ENCODE data around the gene NEK6. TPM values are rescaled to one million over a fixed set of nuclear protein-coding genes. Genes with fewer than 3 reads are reported as not detected.

The NEK6 gene
- total and polyA plus RNA-seq, 2 of the 8 experiments (the other 6 are each of a cell fraction or from before 2014, with no cell fraction given), result 17.7 to 19.7 TPM

DNA sequence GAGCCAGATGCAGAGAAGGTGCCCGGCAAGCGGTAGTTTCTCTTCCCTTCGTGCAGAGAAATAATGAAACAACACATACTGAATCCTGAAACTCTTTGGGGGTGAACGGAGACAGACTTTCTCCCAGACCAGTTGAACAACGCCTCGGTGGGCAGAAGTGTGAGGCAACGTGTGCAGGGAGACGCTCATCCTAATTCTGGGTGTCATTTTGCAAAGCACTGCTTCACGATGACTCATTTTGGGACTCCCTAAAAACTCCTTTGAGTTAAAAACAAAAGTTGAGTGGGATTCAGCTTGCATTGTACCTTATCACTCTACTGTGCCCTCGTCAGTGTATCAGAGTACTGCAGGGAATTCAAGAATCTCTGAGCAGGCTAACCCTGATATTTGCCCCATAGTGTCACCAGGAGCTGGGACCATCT lies 3.5 kb upstream of the NEK6 start:
- Histone ChIP-seq H4K91ac (replicated peaks; ENCODE audit: insufficient read length, low read length) (no peak overlapping the region), H2BK120ac (replicated peaks; ENCODE audit: low read depth, low read length) (no peak overlapping the region), H3K23ac (ENCODE audit: insufficient read length) (no peak overlapping the region), H3K14ac (ENCODE audit: insufficient read length) (no peak overlapping the region), H2BK15ac (ENCODE audit: low read length) (no peak overlapping the region), H3K23me2 (ENCODE audit: low read depth, low read length) (peaks cover 8% of the 10 kb centered on the region), H2BK5ac (ENCODE audit: low read depth, low read length) (no peak overlapping the region), H2BK20ac (ENCODE audit: low read length) (no peak overlapping the region), H2AK5ac (ENCODE audit: low read depth, low read length) (no peak overlapping the region), H3K4me3 (ENCODE audit: extremely low read depth in 1 of 4, insufficient read depth in 2 of 4, low read depth in 3 of 4, low read length in 4 of 4) (no peak overlapping the region), H3K27me3 (replicated peaks in 1 of 4; ENCODE audit: control insufficient read depth in 3 of 4, extremely low read depth in 1 of 4, insufficient read depth in 3 of 4, low read length in 3 of 4) (no peaks in the 10 kb centered on the region; a peak in 1 of 7 replicates), H3K9ac (replicated peaks in 1 of 4; ENCODE audit: extremely low read depth in 1 of 4, low read depth in 3 of 4, low read length in 3 of 4) (no peak overlapping the region), H3K4me1 (replicated peaks in 1 of 4; ENCODE audit: control insufficient read depth in 3 of 4, insufficient read depth in 4 of 4, low read length in 3 of 4) (peaks cover 0 to 12% (median 5%) of the 10 kb centered on the region in 4 experiments; a peak in 3 of 7 replicates), H3K18ac (ENCODE audit: extremely low read depth, low read length) (no peak overlapping the region), H4K20me1 (replicated peaks in 1 of 2; ENCODE audit: control insufficient read depth in 1 of 2, insufficient read depth in 2 of 2, low read length in 2 of 2) (no peaks in the 10 kb centered on the region), H4K8ac (ENCODE audit: extremely low read depth, insufficient read depth, low read length) (no peak overlapping the region), H3K9me3 (ENCODE audit: insufficient read depth in 2 of 2, low read depth in 1 of 2, low read length in 1 of 2) (no peaks in the 10 kb centered on the region), H3K27ac (ENCODE audit: low read depth, low read length) (no peak overlapping the region), H3K79me1 (ENCODE audit: low read depth, low read length) (no peaks in the 10 kb centered on the region), H2BK12ac (ENCODE audit: low read depth, low read length) (0 out of 2 replicates have a peak overlapping the region, but pooled peaks have one; percentile 39), H3K4me2 (ENCODE audit: insufficient read depth in 1 of 2, low read depth in 2 of 2, low read length in 2 of 2) (no peak overlapping the region), H3K4ac (replicated peaks; ENCODE audit: insufficient read length, low read depth, low read length) (no peak overlapping the region), H3K79me2 (ENCODE audit: control insufficient read depth in 1 of 2, insufficient read depth in 2 of 2, low read length in 2 of 2) (no peaks in the 10 kb centered on the region), H3K56ac (replicated peaks; ENCODE audit: insufficient read length, low read depth, low read length) (no peak overlapping the region), H3K36me3 (ENCODE audit: control insufficient read depth in 2 of 4, insufficient read depth in 4 of 4, low read length in 3 of 4) (no peaks in the 10 kb centered on the region), H4K5ac (ENCODE audit: insufficient read length, low read depth, low read length) (no peak overlapping the region), H2AFZ (ENCODE audit: low read length) (no peak overlapping the region)
- TF ChIP-seq CHD1 (IDR thresholded peaks at IDR 0.05; ENCODE audit: low read depth, low read length) (no peak), TAF1 (IDR thresholded peaks at IDR 0.05; ENCODE audit: low read depth, low read length) (no peak), BACH1 (IDR thresholded peaks at IDR 0.05; ENCODE audit: low read length) (no peak), USF2 (IDR thresholded peaks at IDR 0.05; ENCODE audit: low read length) (no peak), FOSL1 (IDR thresholded peaks at IDR 0.05; ENCODE audit: insufficient read depth, low read depth, low read length) (no peak), CTBP2 (IDR thresholded peaks at IDR 0.05; ENCODE audit: borderline replicate concordance, insufficient read depth, insufficient read length, low read length) (no peak), CEBPB (IDR thresholded peaks at IDR 0.05; ENCODE audit: low read depth, low read length) (no peak), NANOG (IDR thresholded peaks at IDR 0.05; ENCODE audit: insufficient read depth, low read depth, low read length, poor library complexity, severe bottlenecking) (no peak), SIX5 (IDR thresholded peaks at IDR 0.05; ENCODE audit: low read depth, low read length) (no peak)
- 80% methylated on average over 10 of the region's 10 CpGs; no CpG with 5 or more reads in 1 of the 2 experiments for WGBS, 2 experiments (ENCODE audit: extremely low coverage in 1 of 2, insufficient coverage in 1 of 2, insufficient read length in 1 of 2, insufficient replicate concordance in 2 of 2, low coverage in 1 of 2, low lambda C conversion rate in 2 of 2, missing lambda C conversion rate in 1 of 2)
- CTCF ChIA-PET (ENCODE audit: partially characterized antibody), result interaction anchor here (0.6 to 3.9 kb wide), 3 partner anchors 57 to 127 kb away, joined by 3 to 14 read pairs (median 8); no protein-coding TSS in a partner anchor
- DNase-seq (ENCODE audit: low read depth in 1 of 2, low spot score in 2 of 2) (no peak), FAIRE-seq (no peak)
- POLR2A ChIA-PET (ENCODE audit: partially characterized antibody), result interaction anchor here (0.9 kb wide), 1 partner anchor 465 kb away, joined by 3 read pairs; no protein-coding TSS in a partner anchor

All from H1 (cell line).